Stimulated activated CD8-positive, alpha-beta memory T cell treated with anti-CD3 and anti-CD28 coated beads, Interleukin-7, amount 100 ng/mL, for 24 hours (primary cell): ENCODE measurements around the gene CRTC3.
"Not testable (repeated sequence)": the region's sequence is repeated elsewhere in the genome, so short reads cannot be mapped to it uniquely, and the experiment has no call there.

Experiments used
- DNase-seq: peaks from one replicate; pipeline ENCODE4 v3.0.0-alpha.2; 2020; ENCODE audit warnings: low read depth

The CRTC3 gene

DNA sequence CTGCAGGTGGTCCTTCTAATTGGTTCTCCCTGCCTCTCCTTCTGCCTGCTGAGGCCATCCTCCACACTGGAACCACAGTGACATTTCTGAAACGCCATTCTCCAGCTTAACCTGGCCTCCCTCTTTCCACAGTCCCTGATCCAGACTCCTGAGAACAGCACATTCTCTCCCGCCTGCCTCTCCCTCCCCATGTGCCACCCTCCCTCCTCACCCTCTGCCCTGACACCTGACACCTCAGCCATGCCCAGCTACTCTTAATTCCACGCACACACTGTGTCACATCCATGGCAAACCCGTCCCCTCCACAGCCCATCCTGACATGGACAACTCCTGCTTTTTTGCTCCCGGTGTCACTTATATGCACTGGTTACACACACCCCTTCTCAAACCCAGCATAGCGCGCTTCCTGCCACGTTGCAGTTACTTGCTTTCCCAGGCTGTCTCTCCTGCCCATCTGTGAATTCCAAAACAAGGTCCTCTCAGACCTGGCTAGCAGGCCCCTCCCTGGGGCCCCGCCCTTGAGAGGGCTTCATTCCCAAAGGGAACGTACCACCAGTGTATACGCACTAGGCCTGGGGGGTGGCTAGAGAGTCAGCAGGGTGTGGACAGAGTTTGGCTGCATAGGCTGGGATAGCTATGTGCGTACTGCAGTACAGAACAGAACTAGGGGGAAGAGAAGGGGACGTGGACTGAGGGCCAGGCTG is 94.7 kb downstream of the CRTC3 start:
- DNase-seq = no peak

DNA sequence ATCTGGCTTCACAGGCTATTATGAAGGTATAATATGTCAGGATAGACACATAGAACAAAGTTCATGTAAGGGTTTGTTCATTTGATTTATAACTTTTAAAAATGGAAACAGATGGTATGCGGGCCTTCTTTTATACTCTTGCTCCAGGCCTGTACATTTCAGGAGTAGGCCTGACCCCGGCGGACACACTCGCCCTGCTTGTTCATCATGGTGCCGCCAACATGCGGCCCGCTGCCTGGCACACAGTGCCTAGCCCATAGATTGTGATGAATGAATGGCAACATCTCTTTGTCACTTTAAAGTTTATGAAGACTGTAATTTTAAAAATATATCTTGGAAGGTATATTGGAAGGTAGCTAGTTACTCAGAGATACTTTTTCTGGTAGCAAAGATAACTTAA is 95.3 kb downstream of the CRTC3 start:
- DNase-seq = no peak

DNA sequence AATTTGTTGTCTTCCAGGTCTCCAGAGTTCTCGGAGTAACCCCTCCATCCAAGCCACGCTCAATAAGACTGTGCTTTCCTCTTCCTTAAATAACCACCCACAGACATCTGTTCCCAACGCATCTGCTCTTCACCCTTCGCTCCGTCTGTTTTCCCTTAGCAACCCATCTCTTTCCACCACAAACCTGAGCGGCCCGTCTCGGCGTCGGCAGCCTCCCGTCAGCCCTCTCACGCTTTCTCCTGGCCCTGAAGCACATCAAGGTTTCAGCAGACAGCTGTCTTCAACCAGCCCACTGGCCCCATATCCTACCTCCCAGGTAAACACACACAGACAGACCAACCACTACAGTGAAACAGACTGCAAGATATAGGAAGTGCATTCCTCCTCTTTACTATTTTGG is 99.5 kb downstream of the CRTC3 start:
- no peak for DNase-seq

- no peak for DNase-seq
Observed at GRCh38 chr15:90633360-90633759, 103.6 kb downstream of the CRTC3 start.

- not testable (repeated sequence) for DNase-seq
Observed at GRCh38 chr15:90636993-90637392, 107.3 kb downstream of the CRTC3 start.

GRCh38 chr15:90637693-90638092 is 108.0 kb downstream of the CRTC3 start:
- DNase-seq = no peak

GRCh38 chr15:90638201-90638691 is 108.5 kb downstream of the CRTC3 start:
- no peak for DNase-seq

DNA sequence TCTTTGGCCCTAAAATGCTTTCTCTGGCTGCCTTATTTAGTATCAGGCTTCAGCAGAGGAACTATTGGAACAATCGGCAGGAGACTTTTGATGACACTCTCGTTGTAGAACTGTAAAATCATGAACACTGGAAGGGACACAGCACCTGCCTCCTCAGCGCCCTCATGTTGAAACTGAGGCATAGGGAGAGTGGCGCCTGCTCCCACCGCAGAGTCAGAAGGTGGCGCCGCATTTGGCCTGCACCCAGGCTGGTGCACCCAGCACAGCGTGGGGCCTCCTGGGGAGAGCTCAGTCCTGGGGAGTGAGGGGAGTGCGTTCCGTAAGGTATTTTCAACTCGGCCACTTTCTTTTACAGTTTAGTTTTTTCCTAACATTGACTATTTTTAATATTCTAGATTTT is 109.2 kb downstream of the CRTC3 start:
- no peak for DNase-seq

- no peak for DNase-seq
Observed at GRCh38 chr15:90640862-90641261, 111.1 kb downstream of the CRTC3 start.

DNA sequence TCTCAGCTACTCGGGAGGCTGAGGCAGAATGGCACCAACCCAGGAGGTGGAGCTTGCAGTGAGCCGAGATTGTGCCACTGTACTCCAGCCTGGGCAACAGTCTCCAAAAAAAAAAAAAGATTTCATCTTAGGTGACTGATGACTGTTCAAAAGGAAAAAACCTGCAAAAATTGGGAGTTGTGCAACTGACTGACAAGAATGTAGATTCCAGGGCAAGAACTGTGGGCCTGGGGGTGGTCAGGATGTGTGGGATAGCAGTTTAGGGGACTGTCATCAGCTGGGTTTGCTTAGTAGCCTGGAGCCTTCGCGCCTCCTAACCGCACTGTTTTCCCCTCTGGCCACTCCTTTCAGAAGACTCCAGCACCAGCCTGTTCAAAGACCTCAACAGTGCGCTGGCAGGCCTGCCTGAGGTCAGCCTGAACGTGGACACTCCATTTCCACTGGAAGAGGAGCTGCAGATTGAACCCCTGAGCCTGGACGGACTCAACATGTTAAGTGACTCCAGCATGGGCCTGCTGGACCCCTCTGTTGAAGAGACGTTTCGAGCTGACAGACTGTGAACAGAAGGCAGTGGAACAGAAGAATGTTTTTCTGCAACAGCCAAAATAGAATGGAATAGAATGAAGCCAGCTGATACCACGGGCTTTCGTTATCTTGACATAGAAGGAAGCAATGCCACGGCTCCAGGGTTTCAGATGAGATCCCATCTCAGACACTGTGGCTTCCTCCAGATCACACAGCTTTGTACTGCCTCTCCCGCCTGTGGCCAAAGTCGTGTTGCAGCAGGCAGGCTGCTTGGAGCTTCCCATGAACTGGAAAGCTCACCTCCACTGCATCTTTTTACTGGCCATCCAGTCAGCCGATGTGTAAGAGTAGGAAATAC is 112.1 kb downstream of the CRTC3 start:
- DNase-seq = no peak

- DNase-seq = no peak
Observed at GRCh38 chr15:90642464-90643300, 113.0 kb downstream of the CRTC3 start.

DNA sequence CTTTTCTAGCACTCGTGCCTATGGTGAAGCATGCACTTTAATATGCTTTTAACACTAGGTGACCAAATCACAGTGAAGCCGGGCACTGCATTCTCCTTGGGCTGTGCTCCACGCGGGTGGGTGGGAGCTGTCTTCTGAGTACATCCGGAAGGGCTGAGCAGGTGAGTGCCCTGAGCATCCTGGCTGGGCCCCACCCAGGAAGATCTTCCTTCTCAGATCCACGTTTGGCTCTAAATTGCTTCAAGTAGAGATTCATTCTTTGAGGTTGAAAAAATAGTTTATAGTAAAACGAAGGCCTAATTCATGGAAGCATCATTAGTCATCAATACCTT is 113.5 kb downstream of the CRTC3 start:
- DNase-seq = no peak

DNA sequence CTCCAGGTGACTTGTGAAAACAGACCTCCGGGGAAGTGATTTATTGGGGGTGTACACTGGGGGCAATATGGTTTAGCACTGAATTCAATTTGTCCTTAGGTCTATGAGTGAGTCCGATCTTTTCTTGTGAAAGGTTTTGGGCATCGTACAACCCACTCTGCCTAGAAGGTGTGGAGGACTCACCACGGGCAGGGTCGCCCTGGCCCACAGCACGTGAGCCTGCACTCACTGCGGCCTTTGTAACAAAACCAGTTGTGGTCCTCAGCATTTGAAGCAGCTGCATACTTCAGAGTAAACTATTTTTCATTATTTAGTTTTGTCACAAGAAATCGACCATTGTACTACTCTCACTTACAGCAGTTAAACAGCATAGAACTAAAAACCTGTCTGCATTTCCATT is 114.8 kb downstream of the CRTC3 start:
- no peak for DNase-seq

DNA sequence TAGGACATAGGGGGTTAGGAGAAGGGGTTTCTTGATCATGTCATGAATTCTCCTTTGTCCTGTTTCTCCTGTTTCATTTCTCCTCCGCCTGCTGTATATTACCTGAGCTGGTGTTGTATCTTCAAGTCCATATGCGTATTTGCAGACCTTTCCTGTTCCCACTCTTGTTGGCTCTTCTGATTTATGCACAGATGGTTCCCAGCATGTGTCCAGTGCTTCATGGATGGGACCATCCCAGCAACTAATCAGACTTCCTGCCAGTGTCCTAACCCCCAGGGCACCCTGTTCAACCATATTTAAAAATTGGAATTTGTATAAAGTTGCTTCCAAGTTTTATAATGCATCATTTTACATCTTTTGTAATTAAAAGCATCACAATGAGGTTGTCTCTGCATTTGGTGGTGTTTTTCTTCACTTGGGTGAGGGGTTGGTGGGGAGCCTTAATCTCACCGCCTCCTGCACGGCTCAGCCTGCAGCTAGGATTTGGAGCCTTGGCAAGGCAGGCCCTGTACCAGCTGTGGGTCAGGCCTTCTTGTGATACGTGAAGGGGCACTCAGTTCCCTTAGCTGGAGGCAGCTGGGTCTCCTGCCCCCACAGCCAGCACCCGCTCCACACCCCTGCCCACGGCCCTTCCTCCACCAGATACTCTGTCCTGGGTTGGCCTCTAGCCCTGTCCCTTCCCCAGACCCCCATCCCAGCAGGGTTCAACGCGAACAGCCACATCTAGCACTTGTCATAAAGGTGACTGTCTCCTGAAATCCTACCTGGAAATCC is 115.4 kb downstream of the CRTC3 start:
- DNase-seq = no peak

- no peak for DNase-seq
Observed at GRCh38 chr15:90645873-90646575, 116.3 kb downstream of the CRTC3 start.

DNA sequence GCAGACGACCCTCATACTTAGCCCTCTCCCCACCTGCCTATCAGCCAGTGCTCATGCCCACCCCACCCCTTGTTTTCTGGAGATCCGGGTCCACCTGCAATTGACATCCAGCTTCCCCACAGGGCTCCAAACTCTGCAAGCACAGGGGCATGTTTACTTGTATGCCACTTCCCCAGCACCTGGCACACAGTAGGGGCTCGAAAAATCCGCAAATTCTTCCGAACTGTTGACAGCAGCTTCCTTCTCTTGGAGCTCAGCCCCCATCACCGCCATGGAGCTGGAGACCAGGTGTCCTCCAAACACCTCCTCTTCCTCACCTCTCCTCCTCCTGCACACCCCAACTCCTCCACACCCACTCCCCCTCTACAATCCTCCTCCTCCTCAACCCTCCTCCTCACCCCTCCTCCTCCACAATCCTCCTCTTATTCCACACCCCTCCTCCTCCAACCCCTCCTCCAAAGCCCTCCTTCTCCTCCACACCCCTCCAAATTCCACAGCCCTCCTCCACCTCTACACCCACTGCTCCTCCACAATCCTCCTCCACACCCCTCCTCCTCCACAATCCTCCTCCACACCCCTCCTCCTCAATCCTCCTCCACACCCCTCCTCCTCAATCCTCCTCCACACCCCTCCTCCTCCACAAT is 117.1 kb downstream of the CRTC3 start:
- DNase-seq = no peak

DNA sequence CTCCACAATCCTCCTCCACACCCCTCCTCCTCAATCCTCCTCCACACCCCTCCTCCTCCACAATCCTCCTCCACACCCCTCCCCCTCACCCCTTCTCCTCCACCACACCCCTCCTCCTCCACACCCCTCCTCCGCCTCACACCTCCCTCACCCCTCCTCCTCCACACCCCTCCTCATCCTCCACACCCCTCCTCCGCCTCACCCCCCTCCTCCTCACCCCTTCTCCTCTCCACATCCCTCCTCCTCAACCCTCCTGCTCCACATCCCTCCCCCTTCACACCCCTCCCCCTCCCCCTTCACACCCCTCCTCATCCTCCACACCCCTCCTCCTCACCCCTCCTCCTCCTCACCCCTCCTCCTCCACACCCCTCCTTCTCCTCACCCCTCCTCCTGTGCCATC is 117.6 kb downstream of the CRTC3 start:
- no peak for DNase-seq

GRCh38 chr15:90648137-90649070 is 118.7 kb downstream of the CRTC3 start:
- no peak for DNase-seq
